Muscle of leg (tissue), 16 donors: ENCODE data around the gene ZNF583. TPM values are rescaled to one million over a fixed set of nuclear protein-coding genes. Genes with fewer than 3 reads are reported as not detected.

Experiments used
- DNase-seq: peaks from one replicate; pipeline ENCODE4 v3.0.0; 2013
- H3K27ac ChIP-seq: one replicate; pipeline ENCODE4 v1.5.1; 2013; ENCODE audit warnings: mild to moderate bottlenecking, low read length, control low read depth
- H3K27me3 ChIP-seq: one replicate; pipeline ENCODE4 v1.6.1; 2013; ENCODE audit warnings: low read length; ENCODE audit not compliant: control insufficient read depth, insufficient read depth
- H3K36me3 ChIP-seq: one replicate; pipeline ENCODE4 v1.6.1; 2013; ENCODE audit warnings: low read length; ENCODE audit not compliant: control insufficient read depth, insufficient read depth
- H3K4me1 ChIP-seq: one replicate; pipeline ENCODE4 v1.6.1; 2013; ENCODE audit warnings: low read length; ENCODE audit not compliant: control insufficient read depth, insufficient read depth
- H3K4me3 ChIP-seq: one replicate; pipeline ENCODE4 v1.5.1; 2013; ENCODE audit warnings: low read length, control low read depth
- H3K9me3 ChIP-seq: replicated peaks from 2 replicates; pipeline ENCODE4 v1.6.1; 2013; ENCODE audit warnings: low read depth, low read length; ENCODE audit not compliant: control insufficient read depth
- WGBS: methylation state at CpG from one replicate; pipeline ENCODE4 v1.1.5; 2013; ENCODE audit warnings: missing lambda C conversion rate; ENCODE audit not compliant: insufficient coverage; 5-methylcytosine and 5-hydroxymethylcytosine counted together
- long read RNA-seq, 11 donors: transcript quantifications; one replicate each; lab custom pipeline, GENCODE V29; 2026
- polyA plus RNA-seq, 8 donors: library from polyadenylated mRNA; unstranded; fragments of 120-200 nt; gene quantifications; one replicate each; pipeline versions ENCODE4 v1.2.1 to v1.2.3, GENCODE V29; 2013; ENCODE audit warnings: inconsistent platforms in 1 of 8, low replicate concordance in 1 of 8; ENCODE audit not compliant: insufficient read length in 8 of 8, insufficient read depth in 1 of 8
- total RNA-seq: library from RNA; stranded (reverse); fragments of 120-200 nt; gene quantifications from one replicate; pipeline ENCODE4 v1.2.4, GENCODE V29; 2013

Gene ZNF583
- total RNA-seq: 10.3 TPM
- polyA plus RNA-seq: 1 to 10 TPM; 4.1 to 8.5 (median 6.7) TPM
- long read RNA-seq, donor 1: 0 reads
- long read RNA-seq, donor 2: 0 reads
- long read RNA-seq, donor 3, full-length matches to known transcripts: 3 of 3 reads
- long read RNA-seq, donor 3, partial matches to known transcripts: 0 of 3 reads
- long read RNA-seq, donor 3, other reads (novel, unspliced or antisense): 0 of 3 reads
- long read RNA-seq, donor 4, full-length matches to known transcripts: 3 of 3 reads
- long read RNA-seq, donor 4, partial matches to known transcripts: 0 of 3 reads
- long read RNA-seq, donor 4, other reads (novel, unspliced or antisense): 0 of 3 reads
- long read RNA-seq, donor 5, full-length matches to known transcripts: 4 of 4 reads
- long read RNA-seq, donor 5, partial matches to known transcripts: 0 of 4 reads
- long read RNA-seq, donor 5, other reads (novel, unspliced or antisense): 0 of 4 reads
- long read RNA-seq, donor 6, full-length matches to known transcripts: 3 of 3 reads
- long read RNA-seq, donor 6, partial matches to known transcripts: 0 of 3 reads
- long read RNA-seq, donor 6, other reads (novel, unspliced or antisense): 0 of 3 reads
- long read RNA-seq, donor 7, full-length matches to known transcripts: 1 of 1 reads
- long read RNA-seq, donor 7, partial matches to known transcripts: 0 of 1 reads
- long read RNA-seq, donor 7, other reads (novel, unspliced or antisense): 0 of 1 reads
- long read RNA-seq, donor 8, full-length matches to known transcripts: 1 of 1 reads
- long read RNA-seq, donor 8, partial matches to known transcripts: 0 of 1 reads
- long read RNA-seq, donor 8, other reads (novel, unspliced or antisense): 0 of 1 reads
- long read RNA-seq, donor 9: 0 reads
- long read RNA-seq, donor 10, full-length matches to known transcripts: 7 of 7 reads
- long read RNA-seq, donor 10, partial matches to known transcripts: 0 of 7 reads
- long read RNA-seq, donor 10, other reads (novel, unspliced or antisense): 0 of 7 reads
- long read RNA-seq, donor 11, partial matches to known transcripts: 0 of 1 reads
- long read RNA-seq, donor 11, other reads (novel, unspliced or antisense): 0 of 1 reads

DNA sequence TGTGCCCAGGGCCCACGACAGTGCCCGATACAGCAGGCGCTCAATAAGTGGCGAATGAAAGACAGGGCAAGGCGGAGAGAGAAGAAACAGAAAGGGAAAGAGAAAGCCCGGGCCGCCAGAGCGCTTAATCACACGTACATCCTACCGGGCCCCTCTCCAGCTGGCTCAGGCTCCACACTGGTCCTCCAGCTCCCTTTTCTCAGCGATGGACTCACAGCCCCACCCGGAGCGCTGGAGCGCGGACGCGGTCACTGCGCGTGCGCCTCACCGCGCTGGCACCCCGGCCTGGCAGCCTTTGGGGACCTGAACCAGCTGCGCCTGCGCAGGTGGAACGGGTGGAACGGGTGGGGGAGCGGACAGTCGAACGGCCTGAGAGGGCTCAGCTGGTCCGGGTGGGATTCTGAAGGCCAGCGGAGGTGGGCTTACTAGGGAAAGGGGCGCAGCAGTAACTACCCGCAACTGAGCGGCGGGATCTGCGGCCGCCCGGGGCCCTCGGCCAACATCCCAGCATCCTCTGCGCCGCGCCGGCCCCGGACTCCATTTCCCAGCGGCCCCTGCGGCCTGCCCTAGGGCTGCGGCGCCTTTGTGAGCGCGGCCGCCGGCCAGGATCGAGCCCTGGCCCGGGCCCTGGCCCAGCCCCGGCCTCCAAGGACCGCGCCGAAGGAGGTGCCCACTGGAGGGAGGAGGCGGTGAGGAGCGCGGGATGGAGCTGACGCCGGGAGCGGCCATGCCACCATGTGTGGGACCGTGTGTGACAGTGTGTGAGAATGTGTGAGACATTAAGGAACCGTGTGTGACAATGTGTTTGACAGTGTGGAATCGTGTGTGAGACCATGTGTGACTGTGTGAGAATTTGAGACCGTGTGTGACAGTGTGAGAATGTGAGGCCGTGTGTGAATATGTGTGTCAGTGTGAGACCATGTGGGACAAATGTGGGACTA is at the start of gene ZNF583:
Gene ZNF583, plus strand, starts transcription at position 569 of the 941 bp plus-strand sequence. CDS start 2,783 bp downstream, outside the sequence.
- Histone ChIP-seq H3K36me3 (peaks cover 25% of the 10 kb centered on the region), H3K9me3 (peaks cover 39% of the 10 kb centered on the region), H3K4me1 (peaks cover 18% of the 10 kb centered on the region), H3K27me3 (no peaks in the 10 kb centered on the region), H3K4me3 (peak within 1 kb of the TSS; percentile 93), H3K27ac (peak within 1 kb of the TSS; percentile 99)
- peak; percentile 99 for DNase-seq
- WGBS: under 1% methylated on average over 56 of the region's 70 CpGs

DNA sequence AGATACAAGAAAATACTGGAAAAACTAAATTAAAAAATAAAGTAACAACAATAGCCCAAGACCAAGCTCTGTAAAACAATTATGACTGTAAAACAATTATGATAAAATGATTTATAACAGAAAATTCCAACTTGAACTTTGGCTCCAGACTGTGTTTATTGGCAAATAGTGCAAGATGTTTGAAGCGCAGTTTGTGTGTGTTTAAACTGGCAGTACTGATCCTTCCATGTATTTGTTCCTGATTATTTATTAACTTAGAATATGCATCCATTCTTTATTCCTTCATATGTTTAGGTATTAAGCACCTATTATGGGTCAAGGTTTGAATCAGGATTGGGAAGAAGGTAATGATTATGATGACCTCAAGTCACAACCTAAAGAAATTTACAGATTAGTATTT is 48.6 kb upstream of the ZNF583 start:
- H3K4me3 ChIP-seq: no peak overlapping the region
- no peaks in the 10 kb centered on the region for H3K27me3 ChIP-seq
- peaks cover 6% of the 10 kb centered on the region for H3K9me3 ChIP-seq
- no peak for DNase-seq
- no peak overlapping the region for H3K27ac ChIP-seq
- WGBS: no CpG with 5 or more reads among the region's 1 CpG
- no peaks in the 10 kb centered on the region for H3K4me1 ChIP-seq
- H3K36me3 ChIP-seq: no peaks in the 10 kb centered on the region

DNA sequence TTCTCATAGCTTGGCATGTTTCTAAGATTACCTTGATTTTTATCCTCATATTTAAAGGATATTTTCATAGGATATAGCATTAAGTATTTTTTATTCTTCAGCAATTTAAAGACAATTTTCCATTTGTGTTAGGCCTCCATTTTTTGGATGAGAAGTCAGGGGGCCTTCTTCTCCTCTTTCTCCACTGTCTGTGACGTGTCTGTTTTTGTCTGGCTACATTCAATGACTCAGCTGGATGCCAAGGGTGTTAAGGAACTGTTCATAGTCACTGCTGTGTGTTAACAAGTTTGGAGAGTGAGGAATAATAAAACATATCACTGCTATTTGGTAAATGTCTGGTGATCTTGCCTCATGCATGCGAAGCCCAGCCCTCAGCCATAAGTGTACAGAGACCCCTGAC is 47.2 kb upstream of the ZNF583 start:
- WGBS: no CpG with 5 or more reads among the region's 2 CpGs
- H3K27me3 ChIP-seq: no peaks in the 10 kb centered on the region
- DNase-seq: no peak
- no peaks in the 10 kb centered on the region for H3K4me1 ChIP-seq
- H3K36me3 ChIP-seq: no peaks in the 10 kb centered on the region
- peaks cover 15% of the 10 kb centered on the region for H3K9me3 ChIP-seq
- H3K27ac ChIP-seq: no peak overlapping the region
- H3K4me3 ChIP-seq: no peak overlapping the region

DNA sequence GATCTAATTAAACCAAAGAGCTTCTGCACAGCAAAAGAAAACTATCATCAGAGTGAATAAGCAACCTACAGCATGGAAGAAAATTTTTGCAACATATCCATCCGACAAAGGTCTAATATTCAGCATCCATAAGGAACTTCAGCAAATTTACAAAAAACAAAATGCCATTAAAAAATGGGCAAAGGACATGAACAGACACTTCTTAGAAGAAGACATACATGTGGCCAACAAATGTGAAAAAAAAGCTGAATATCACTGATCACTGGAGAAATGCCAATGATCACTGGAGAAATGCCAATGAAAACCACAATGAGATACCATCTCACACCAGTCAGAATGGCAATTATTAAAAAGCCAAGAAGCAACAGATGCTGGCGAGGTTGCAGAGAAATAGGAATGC is 43.3 kb upstream of the ZNF583 start:
- H3K4me3 ChIP-seq: no peak overlapping the region
- H3K36me3 ChIP-seq: no peaks in the 10 kb centered on the region
- no peak overlapping the region for H3K27ac ChIP-seq
- H3K27me3 ChIP-seq: no peaks in the 10 kb centered on the region
- DNase-seq: no peak
- WGBS: no CpG with 5 or more reads among the region's 2 CpGs
- no peaks in the 10 kb centered on the region for H3K4me1 ChIP-seq
- H3K9me3 ChIP-seq: peaks cover 29% of the 10 kb centered on the region

DNA sequence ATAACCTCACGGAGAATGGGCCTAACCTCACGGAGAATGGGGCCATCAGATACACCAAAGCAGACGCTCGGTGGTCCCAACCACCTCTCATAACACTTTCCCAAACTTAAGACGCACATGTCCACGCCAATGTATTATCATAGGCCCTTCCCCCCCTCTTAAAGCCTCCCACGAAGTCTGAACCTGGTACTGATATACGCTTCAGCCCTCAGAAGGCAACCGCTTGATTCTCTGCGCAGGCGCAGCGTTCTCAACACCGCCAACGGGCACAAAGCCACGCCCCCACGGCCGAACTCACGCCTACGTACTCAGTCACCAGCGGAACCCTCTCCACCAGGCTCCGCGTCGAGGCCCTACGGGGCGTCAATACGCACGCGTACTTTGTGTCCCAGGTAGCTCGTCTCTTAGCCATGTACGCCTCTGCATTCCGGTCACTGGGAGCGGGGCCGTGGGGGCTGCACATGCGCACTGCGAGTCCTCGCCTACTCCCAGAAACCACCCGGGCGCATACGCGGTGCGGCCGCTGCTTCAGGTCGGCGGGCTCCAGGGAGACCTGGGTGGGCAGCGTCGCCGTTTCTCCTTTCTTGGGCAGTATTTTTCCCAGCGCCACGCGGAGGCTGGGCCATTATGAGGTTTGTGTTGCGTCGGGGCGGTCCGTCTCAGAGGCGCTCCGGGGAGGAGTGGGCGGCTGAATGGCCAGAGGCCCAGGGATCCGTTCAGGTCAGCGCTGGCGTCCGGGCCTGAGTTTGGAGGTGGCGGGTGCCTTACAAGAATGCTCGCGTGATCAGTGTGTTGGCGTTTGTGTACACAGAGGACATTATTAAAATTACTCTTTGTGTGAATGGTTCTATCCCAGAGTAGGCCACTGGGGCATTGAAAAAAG is 36.1 kb upstream of the ZNF583 start:
- H3K4me3 ChIP-seq: peak overlapping the region; percentile 64
- no peaks in the 10 kb centered on the region for H3K27me3 ChIP-seq
- DNase-seq: peak; percentile 97
- peaks cover 22% of the 10 kb centered on the region for H3K36me3 ChIP-seq
- H3K27ac ChIP-seq: peak overlapping the region; percentile 92
- H3K9me3 ChIP-seq: peaks cover 14% of the 10 kb centered on the region
- peaks cover 9% of the 10 kb centered on the region for H3K4me1 ChIP-seq
- whole genome bisulfite sequencing: 3% methylated on average over 61 of the region's 65 CpGs

DNA sequence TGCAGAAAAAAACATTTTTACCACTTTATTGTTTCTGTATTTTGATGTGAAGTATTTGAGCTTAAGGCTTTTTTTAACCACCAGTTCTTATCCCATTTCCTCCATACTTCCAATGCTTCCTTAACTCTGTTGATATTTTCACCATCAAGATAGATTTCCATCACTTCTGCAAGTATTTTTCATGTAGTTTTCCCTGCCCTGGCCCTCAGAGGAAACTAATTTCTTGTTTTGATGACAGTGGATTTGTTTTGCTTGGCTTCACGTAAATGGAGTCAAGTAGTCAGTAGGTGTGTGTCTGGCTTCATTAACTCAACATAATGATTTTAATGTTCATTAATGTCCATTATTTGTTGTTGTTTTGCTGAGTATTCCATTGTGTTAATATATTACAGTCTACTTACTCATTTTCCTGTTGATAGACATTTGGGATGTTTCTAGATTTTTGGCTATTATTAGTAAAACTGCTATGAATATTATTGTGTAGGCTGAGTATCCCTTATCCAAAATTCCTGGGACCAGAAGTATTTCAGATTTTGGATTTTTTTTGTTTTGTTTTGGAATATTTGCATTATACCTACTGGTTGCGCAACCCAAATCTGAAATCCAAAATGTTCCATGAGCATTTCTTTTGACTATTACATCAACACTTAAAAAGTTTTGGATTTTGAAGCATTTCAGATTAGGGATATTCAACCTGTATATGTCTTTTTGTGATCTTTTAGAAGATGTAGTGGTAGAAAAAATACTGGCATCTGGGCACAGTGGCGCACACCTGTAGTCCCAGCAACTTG is 34.1 kb upstream of the ZNF583 start:
- DNase-seq: no peak
- 100% methylated on average over 1 of the region's 3 CpGs for WGBS
- peaks cover 9% of the 10 kb centered on the region for H3K4me1 ChIP-seq
- no peak overlapping the region for H3K27ac ChIP-seq
- peaks cover 14% of the 10 kb centered on the region for H3K9me3 ChIP-seq
- H3K36me3 ChIP-seq: peaks cover 41% of the 10 kb centered on the region
- H3K27me3 ChIP-seq: no peaks in the 10 kb centered on the region
- H3K4me3 ChIP-seq: no peak overlapping the region

DNA sequence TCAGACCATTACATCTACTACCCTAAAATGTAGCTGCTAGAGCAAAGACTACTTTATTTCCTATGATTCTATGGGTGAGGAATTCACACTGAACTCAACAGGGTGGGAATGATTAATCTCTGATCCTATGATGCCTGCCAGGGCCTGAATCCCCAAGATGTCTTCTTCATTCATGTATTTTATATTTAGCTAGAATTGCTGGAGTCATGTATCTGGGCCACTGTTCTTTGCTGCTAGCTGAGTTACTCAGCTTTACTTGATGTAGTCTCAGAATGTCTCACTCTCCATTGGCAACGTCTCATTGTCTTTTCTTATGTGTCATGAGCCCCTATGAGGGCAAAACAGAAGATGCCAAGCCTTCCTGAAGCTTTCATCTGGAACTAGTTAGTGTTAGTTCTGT is 31.9 kb upstream of the ZNF583 start:
- no peak for DNase-seq
- H3K36me3 ChIP-seq: peaks cover 55% of the 10 kb centered on the region
- H3K9me3 ChIP-seq: peaks cover 24% of the 10 kb centered on the region
- H3K27ac ChIP-seq: no peak overlapping the region
- WGBS: no CpG with 5 or more reads among the region's 1 CpG
- peaks cover 9% of the 10 kb centered on the region for H3K4me1 ChIP-seq
- no peak overlapping the region for H3K4me3 ChIP-seq
- H3K27me3 ChIP-seq: no peaks in the 10 kb centered on the region

DNA sequence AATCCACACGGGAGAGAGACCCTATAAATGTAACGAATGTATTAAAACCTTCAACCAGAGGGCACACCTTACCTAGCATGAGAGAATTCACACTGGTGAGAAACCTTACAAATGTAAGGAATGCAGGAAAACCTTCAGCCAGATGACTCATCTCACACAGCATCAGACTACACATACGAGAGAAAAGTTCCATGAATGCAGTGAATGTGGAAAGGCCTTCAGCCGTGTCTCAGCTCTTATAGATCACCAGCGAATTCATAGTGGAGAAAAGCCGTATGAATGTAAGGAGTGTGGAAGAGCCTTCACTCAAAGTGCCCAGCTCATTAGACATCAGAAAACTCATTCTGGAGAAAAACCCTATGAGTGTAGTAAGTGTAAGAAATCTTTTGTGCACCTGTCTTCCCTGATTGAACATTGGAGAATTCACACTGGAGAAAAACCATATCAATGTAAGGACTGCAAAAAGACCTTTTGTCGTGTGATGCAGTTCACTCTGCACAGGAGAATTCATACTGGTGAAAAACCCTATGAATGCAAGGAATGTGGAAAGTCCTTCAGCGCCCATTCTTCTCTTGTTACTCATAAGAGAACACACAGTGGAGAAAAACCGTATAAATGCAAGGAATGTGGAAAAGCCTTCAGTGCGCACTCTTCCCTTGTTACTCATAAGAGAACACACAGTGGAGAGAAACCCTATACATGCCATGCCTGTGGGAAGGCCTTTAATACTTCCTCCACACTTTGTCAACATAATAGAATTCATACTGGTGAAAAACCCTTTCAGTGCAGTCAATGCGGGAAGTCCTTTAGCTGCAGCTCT is 26.8 kb upstream of the ZNF583 start:
- Histone ChIP-seq H3K27me3 (no peaks in the 10 kb centered on the region), H3K36me3 (peaks cover 49% of the 10 kb centered on the region), H3K9me3 (peaks cover 44% of the 10 kb centered on the region), H3K4me3 (no peak overlapping the region), H3K27ac (no peak overlapping the region), H3K4me1 (no peaks in the 10 kb centered on the region)
- WGBS: 100% methylated on average over 3 of the region's 11 CpGs
- DNase-seq: no peak
